Motor neuron (in vitro differentiated cells): Measurements from ENCODE around the gene OR13C8. TPM values are rescaled to one million over a fixed set of nuclear protein-coding genes. Genes with fewer than 3 reads are reported as not detected.

Experiments
- total RNA-seq, 8 experiments: library from RNA; unstranded; fragments of 300-600 nt; gene quantifications; 2 replicates each; pipeline versions ENCODE4 v1.2.3 to v1.2.4, GENCODE V29; 2022

The OR13C8 gene
- total RNA-seq, 8 experiments from 2014 or later: 0.43 TPM; not detected in 7

Other genes with a start within 250 kb of the OR13C8 start
- under 1 TPM in 2 of 8 experiments, not detected in 6; 0.36 to 0.43 TPM for gene OR13F1, start 64.9 kb upstream of the OR13C8 start, total RNA-seq
- gene OR13C4, start 42.0 kb upstream of the OR13C8 start, total RNA-seq: under 1 TPM in 1 of 8 experiments, not detected in 7; 0.62 TPM
- gene OR13C3, start 32.3 kb upstream of the OR13C8 start, total RNA-seq: under 1 TPM in 1 of 8 experiments, not detected in 7; 0.31 TPM
- gene OR13C5, start 30.2 kb downstream of the OR13C8 start, total RNA-seq: under 1 TPM in 2 of 8 experiments, not detected in 6; 0.23 to 0.47 TPM
- gene OR13C2, start 36.5 kb downstream of the OR13C8 start, total RNA-seq: under 1 TPM in 1 of 8 experiments, not detected in 7; 0.47 TPM
- under 1 TPM in 1 of 8 experiments, not detected in 7; 0.33 TPM for gene OR13C9, start 49.0 kb downstream of the OR13C8 start, total RNA-seq
- gene OR13D1, start 125.3 kb downstream of the OR13C8 start, total RNA-seq: 1 to 10 TPM in 1 of 8 experiments, under 1 TPM in 5, not detected in 2; 0.21 to 1.1 (median 0.32) TPM
- gene NIPSNAP3A, start 178.5 kb downstream of the OR13C8 start, total RNA-seq: 10 to 100 TPM; 15.6 to 44.8 (median 23.1) TPM
- gene NIPSNAP3B, start 195.0 kb downstream of the OR13C8 start, total RNA-seq: 1 to 10 TPM in 3 of 8 experiments, under 1 TPM in 5; 0.29 to 2.6 (median 0.48) TPM